ENCODE data around the gene TRIM32. TPM values are rescaled to one million over a fixed set of nuclear protein-coding genes. Genes with fewer than 3 reads are reported as not detected.

Gene TRIM32
- total RNA-seq, 1 experiment from 2014 or later = 20.2 TPM

- no TSS peak for BruUV-seq (replicated peaks)
- CTCF ChIA-PET = no interaction called here
- no peak for TF ChIP-seq REST (IDR thresholded peaks at IDR 0.05; ENCODE audit: insufficient read depth in 1 of 2, low read depth in 2 of 2, low read length in 1 of 2)
- no peak for TF ChIP-seq TCF7L2 (IDR thresholded peaks at IDR 0.05; ENCODE audit: low read depth, low read length)
- TF ChIP-seq POLR2AphosphoS5 (IDR thresholded peaks at IDR 0.05; ENCODE audit: low read depth, low read length) = no peak
- no peak overlapping the region for H3K27ac ChIP-seq (ENCODE audit: low read length)
- intact Hi-C loops (cut with micrococcal nuclease; ENCODE audit: unreplicated experiment) = loop anchor here (5.0 kb wide), 1 partner anchor 1065 kb away; no protein-coding TSS in a partner anchor
- DNase-seq (ENCODE audit: low read depth, low spot score) (no peak), ATAC-seq (no peak)
- in situ Hi-C loops (cut with HindIII; ENCODE audit: low pct_unique_long_range_greater_than_20kb, low sequenced_read_pairs) = no loop called here
- H3K36me3 ChIP-seq (ENCODE audit: control insufficient read depth, insufficient read depth, low read length) = no peaks in the 10 kb centered on the region
- no peak overlapping the region for H3K4me3 ChIP-seq (ENCODE audit: low read depth in 2 of 2, low read length in 2 of 2)
- H3K9me3 ChIP-seq (ENCODE audit: control insufficient read depth, insufficient read depth, low read depth, low read length) = no peaks in the 10 kb centered on the region
- POLR2A ChIA-PET = no interaction called here
- H3K27me3 ChIP-seq (ENCODE audit: control insufficient read depth, insufficient read depth, low read length) = no peaks in the 10 kb centered on the region
- H3K4me1 ChIP-seq (ENCODE audit: control insufficient read depth, insufficient read depth, low read length) = no peaks in the 10 kb centered on the region
These were observed 24.3 kb upstream of the TRIM32 start for GRCh38 chr9:116662646-116663310.

GRCh38 chr9:116663581-116663980, 23.5 kb upstream of the TRIM32 start:
- ChIA-PET CTCF (no interaction called here), POLR2A (no interaction called here)
- Histone ChIP-seq H3K4me3 (ENCODE audit: low read depth in 2 of 2, low read length in 2 of 2) (no peak overlapping the region), H3K9me3 (ENCODE audit: control insufficient read depth, insufficient read depth, low read depth, low read length) (no peaks in the 10 kb centered on the region), H3K36me3 (ENCODE audit: control insufficient read depth, insufficient read depth, low read length) (no peaks in the 10 kb centered on the region), H3K4me1 (ENCODE audit: control insufficient read depth, insufficient read depth, low read length) (no peaks in the 10 kb centered on the region), H3K27ac (ENCODE audit: low read length) (no peak overlapping the region), H3K27me3 (ENCODE audit: control insufficient read depth, insufficient read depth, low read length) (no peaks in the 10 kb centered on the region)
- DNase-seq (ENCODE audit: low read depth, low spot score) (no peak), ATAC-seq (no peak)
- in situ Hi-C loops (cut with HindIII; ENCODE audit: low pct_unique_long_range_greater_than_20kb, low sequenced_read_pairs) (no loop called here), intact Hi-C loops (cut with micrococcal nuclease; ENCODE audit: unreplicated experiment) (loop anchor here (5.0 kb wide), 1 partner anchor 1066 kb away; no protein-coding TSS in a partner anchor)
- no TSS peak for BruUV-seq (replicated peaks)
- TF ChIP-seq TCF7L2 (IDR thresholded peaks at IDR 0.05; ENCODE audit: low read depth, low read length) (no peak), CTCF (IDR thresholded peaks at IDR 0.05) (no peak), POLR2AphosphoS5 (IDR thresholded peaks at IDR 0.05; ENCODE audit: low read depth, low read length) (no peak), REST (IDR thresholded peaks at IDR 0.05; ENCODE audit: insufficient read depth in 1 of 2, low read depth in 2 of 2, low read length in 1 of 2) (no peak), SIN3A (IDR thresholded peaks at IDR 0.05; ENCODE audit: borderline replicate concordance, insufficient read depth, low read depth, low read length) (no peak)
